NCI-H510A treated with DMSO at 0.1 percent for 48 hours (cell line): Measurements from ENCODE around the gene SH3TC1.

ENCODE experiments used
- DNase-seq: peaks from one replicate; lab custom pipeline; 2025; lab: John Stamatoyannopoulos, UW

Gene SH3TC1

GRCh38 chr4:8287343-8288280 is 88.5 kb downstream of the SH3TC1 start:
- DNase-seq, result no peak

GRCh38 chr4:8289151-8289750 is 90.2 kb downstream of the SH3TC1 start:
- no peak for DNase-seq

GRCh38 chr4:8289956-8290700 is 91.0 kb downstream of the SH3TC1 start:
- no peak for DNase-seq

GRCh38 chr4:8290701-8290970 is 91.5 kb downstream of the SH3TC1 start:
- DNase-seq, result no peak
